Natural killer cell (primary cell): Measurements from ENCODE around the gene SLC2A2. TPM values are rescaled to one million over a fixed set of nuclear protein-coding genes. Genes with fewer than 3 reads are reported as not detected.

Source experiments
- ATAC-seq, 3 donors: fragments of 150-1000 bp in 2 of 3; fragments of 200-7000 bp in 1 of 3; cut with Tn5 transposase; 1 replicate in 1 of 3; 2 replicates in 2 of 3; pipeline ENCODE4 v1.10.0; 2021; ENCODE audit warnings: mild to moderate bottlenecking in 2 of 3, moderate library complexity in 2 of 3
- DNase-seq, 2 donors: peaks; one replicate each; pipeline versions ENCODE4 v3.0.0 to v3.0.0-alpha.2; 2013 to 2021; ENCODE audit warnings: mixed read lengths in 1 of 2
- H3K27ac ChIP-seq: one replicate; pipeline ENCODE4 v1.5.1; 2013; ENCODE audit warnings: mild to moderate bottlenecking, low read length
- H3K27me3 ChIP-seq: one replicate; pipeline ENCODE4 v1.6.1; 2013; ENCODE audit warnings: low read length; ENCODE audit not compliant: control insufficient read depth, insufficient read depth
- H3K36me3 ChIP-seq: one replicate; pipeline ENCODE4 v1.6.1; 2013; ENCODE audit warnings: low read length; ENCODE audit not compliant: control insufficient read depth, insufficient read depth
- H3K4me1 ChIP-seq: one replicate; pipeline ENCODE4 v1.6.1; 2013; ENCODE audit warnings: low read length; ENCODE audit not compliant: control insufficient read depth, insufficient read depth
- H3K4me3 ChIP-seq: one replicate; pipeline ENCODE4 v1.5.1; 2013; ENCODE audit warnings: low read length
- H3K9me3 ChIP-seq: one replicate; pipeline ENCODE4 v1.6.1; 2013; ENCODE audit warnings: low read length; ENCODE audit not compliant: control insufficient read depth, insufficient read depth
- H3K27ac Mint-ChIP-seq, 2 donors: one replicate each; pipeline ENCODE4 v1.8.0; 2022; ENCODE audit warnings: mild to moderate bottlenecking in 2 of 2, mixed read lengths in 2 of 2, moderate library complexity in 1 of 2
- H3K27me3 Mint-ChIP-seq, 2 donors: one replicate each; pipeline ENCODE4 v1.8.0; 2022; ENCODE audit warnings: low read depth in 2 of 2, mixed read lengths in 2 of 2
- H3K36me3 Mint-ChIP-seq: one replicate; pipeline ENCODE4 v1.8.0; 2022; ENCODE audit warnings: mixed read lengths
- H3K4me1 Mint-ChIP-seq, 2 donors: one replicate each; pipeline ENCODE4 v1.8.0; 2022; ENCODE audit warnings: mixed read lengths in 2 of 2
- H3K4me3 Mint-ChIP-seq: one replicate; pipeline ENCODE4 v1.8.0; 2022; ENCODE audit warnings: mild to moderate bottlenecking, moderate library complexity, mixed read lengths
- H3K9me3 Mint-ChIP-seq, 2 donors: one replicate each; pipeline ENCODE4 v1.8.0; 2022; ENCODE audit warnings: mixed read lengths in 2 of 2
- CTCF ChIP-seq: fragments of 200-600 bp; IDR thresholded peaks from one replicate; pipeline ENCODE4 v1.8.0; 2022; ENCODE audit warnings: antibody characterized with exemption
- WGBS: methylation state at CpG from one replicate; pipeline ENCODE4 v1.1.7; 2013; ENCODE audit warnings: missing lambda C conversion rate; ENCODE audit not compliant: insufficient coverage; 5-methylcytosine and 5-hydroxymethylcytosine counted together
- intact Hi-C: fragments of 100-400 bp; cut with micrococcal nuclease; formaldehyde crosslinking; loops from one replicate; pipeline ENCODE4 v1.14.2; 2022
- total RNA-seq, 4 donors: library from RNA; stranded (reverse); fragments of 120-200 nt in 1 of 4; gene quantifications; one replicate each; pipeline versions ENCODE4 v1.2.3 to v1.2.4, GENCODE V29; 2013 to 2022

The SLC2A2 gene
- total RNA-seq, 3 donors from 2014 or later (not counting 1 experiment from before 2014, with no cell fraction given) = not detected

GRCh38 chr3:171018156-171018935 lies 8.2 kb downstream of the SLC2A2 start:
- Mint-ChIP-seq H3K27ac (no peak overlapping the region), H3K36me3 (no peaks in the 10 kb centered on the region), H3K4me3 (no peak overlapping the region), H3K27me3 (peaks cover 20 to 48% of the 10 kb centered on the region in 2 donors), H3K9me3 (no peaks in the 10 kb centered on the region), H3K4me1 (no peaks in the 10 kb centered on the region)
- H3K27me3 ChIP-seq = no peaks in the 10 kb centered on the region
- H3K36me3 ChIP-seq = no peaks in the 10 kb centered on the region
- no peak overlapping the region for H3K4me3 ChIP-seq
- no peak for TF ChIP-seq CTCF
- no peak for DNase-seq
- WGBS = 73% methylated on average over 5 of the region's 6 CpGs
- intact Hi-C loops = no loop called here
- no peaks in the 10 kb centered on the region for H3K9me3 ChIP-seq
- H3K27ac ChIP-seq = no peak overlapping the region
- H3K4me1 ChIP-seq = no peaks in the 10 kb centered on the region
- ATAC-seq = no peak

GRCh38 chr3:171013822-171014748 lies 12.4 kb downstream of the SLC2A2 start:
- H3K27me3 ChIP-seq = no peaks in the 10 kb centered on the region
- Mint-ChIP-seq H3K9me3 (no peaks in the 10 kb centered on the region), H3K4me1 (no peaks in the 10 kb centered on the region), H3K36me3 (no peaks in the 10 kb centered on the region), H3K27me3 (peaks cover 12 to 39% of the 10 kb centered on the region in 2 donors), H3K27ac (no peak overlapping the region), H3K4me3 (no peak overlapping the region)
- H3K27ac ChIP-seq = no peak overlapping the region
- no peak for TF ChIP-seq CTCF
- no peak overlapping the region for H3K4me3 ChIP-seq
- H3K36me3 ChIP-seq = no peaks in the 10 kb centered on the region
- H3K9me3 ChIP-seq = no peaks in the 10 kb centered on the region
- intact Hi-C loops = no loop called here
- WGBS = 97% methylated on average over 3 of the region's 5 CpGs
- no peak for DNase-seq
- no peaks in the 10 kb centered on the region for H3K4me1 ChIP-seq
- ATAC-seq = no peak

GRCh38 chr3:171011873-171012336 lies 14.6 kb downstream of the SLC2A2 start:
- Mint-ChIP-seq H3K9me3 (no peaks in the 10 kb centered on the region), H3K4me1 (no peaks in the 10 kb centered on the region), H3K27me3 (peaks cover 6 to 25% of the 10 kb centered on the region in 2 donors), H3K4me3 (no peak overlapping the region), H3K36me3 (no peaks in the 10 kb centered on the region), H3K27ac (no peak overlapping the region)
- H3K4me1 ChIP-seq = no peaks in the 10 kb centered on the region
- DNase-seq = no peak
- no peaks in the 10 kb centered on the region for H3K9me3 ChIP-seq
- 80% methylated on average over 2 of the region's 4 CpGs for WGBS
- ATAC-seq = no peak
- no peaks in the 10 kb centered on the region for H3K36me3 ChIP-seq
- TF ChIP-seq CTCF = no peak
- H3K27me3 ChIP-seq = no peaks in the 10 kb centered on the region
- no peak overlapping the region for H3K27ac ChIP-seq
- no peak overlapping the region for H3K4me3 ChIP-seq
- intact Hi-C loops = no loop called here
